ENCODE data around the gene LIM2.
"Not testable (repeated sequence)": the region's sequence is repeated elsewhere in the genome, so short reads cannot be mapped to it uniquely, and the experiment has no call there.

LIM2 gene

GRCh38 chr19:51387924-51388389 is at the start of gene LIM2:
LIM2 (minus strand) TSS chr19:51387974; CDS start chr19:51387443, 531 bp downstream.
- H3K36me3 Mint-ChIP-seq: peaks cover 2% of the 10 kb centered on the region
- no peaks in the 10 kb centered on the region for H3K9me3 Mint-ChIP-seq
- peaks cover 20% of the 10 kb centered on the region for H3K27me3 Mint-ChIP-seq
- H3K27ac Mint-ChIP-seq: no peak within 1 kb of the TSS
- no peak within 1 kb of the TSS for H3K4me3 Mint-ChIP-seq
- CTCF ChIA-PET: no interaction called here
- peaks cover 17% of the 10 kb centered on the region for H3K4me1 Mint-ChIP-seq
- no peak for DNase-seq

GRCh38 chr19:51434456-51434855 is 46.7 kb upstream of the LIM2 start:
- H3K4me3 Mint-ChIP-seq: no peak overlapping the region
- CTCF ChIA-PET: interaction anchor here (0.9 to 1.5 kb wide), 2 partner anchors 10 to 38 kb away, joined by 3 to 4 read pairs; no protein-coding TSS in a partner anchor
- peaks cover 30% of the 10 kb centered on the region for H3K27me3 Mint-ChIP-seq
- peaks cover 10% of the 10 kb centered on the region for H3K4me1 Mint-ChIP-seq
- H3K9me3 Mint-ChIP-seq: no peaks in the 10 kb centered on the region
- no peak for DNase-seq
- H3K36me3 Mint-ChIP-seq: no peaks in the 10 kb centered on the region
- H3K27ac Mint-ChIP-seq: no peak overlapping the region

DNA sequence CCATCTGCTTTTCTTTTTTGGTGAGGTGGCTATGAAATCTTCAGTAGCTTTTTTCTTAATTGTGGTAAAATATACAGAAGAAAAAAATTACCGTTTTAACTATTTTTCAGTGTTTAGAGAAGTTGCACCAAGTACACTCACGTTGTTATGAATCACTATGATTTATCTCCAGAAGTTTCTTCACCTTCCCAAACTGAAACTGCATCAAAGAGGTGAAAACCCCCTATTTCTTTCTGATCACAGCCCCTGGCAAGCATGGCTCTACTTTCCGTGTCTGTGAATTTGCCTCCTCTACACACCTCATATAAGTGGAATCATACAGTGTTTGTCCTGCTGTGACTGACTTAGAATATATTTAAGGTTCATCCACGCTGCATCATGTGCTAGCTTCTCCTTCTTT is 45.3 kb upstream of the LIM2 start:
- Mint-ChIP-seq H3K27me3 (peaks cover 18% of the 10 kb centered on the region), H3K36me3 (no peaks in the 10 kb centered on the region), H3K27ac (no peak overlapping the region), H3K4me1 (peaks cover under 1% of the 10 kb centered on the region), H3K9me3 (no peaks in the 10 kb centered on the region), H3K4me3 (no peak overlapping the region)
- CTCF ChIA-PET: no interaction called here
- no peak for DNase-seq

GRCh38 chr19:51431124-51431523 is 43.4 kb upstream of the LIM2 start:
- CTCF ChIA-PET: no interaction called here

DNA sequence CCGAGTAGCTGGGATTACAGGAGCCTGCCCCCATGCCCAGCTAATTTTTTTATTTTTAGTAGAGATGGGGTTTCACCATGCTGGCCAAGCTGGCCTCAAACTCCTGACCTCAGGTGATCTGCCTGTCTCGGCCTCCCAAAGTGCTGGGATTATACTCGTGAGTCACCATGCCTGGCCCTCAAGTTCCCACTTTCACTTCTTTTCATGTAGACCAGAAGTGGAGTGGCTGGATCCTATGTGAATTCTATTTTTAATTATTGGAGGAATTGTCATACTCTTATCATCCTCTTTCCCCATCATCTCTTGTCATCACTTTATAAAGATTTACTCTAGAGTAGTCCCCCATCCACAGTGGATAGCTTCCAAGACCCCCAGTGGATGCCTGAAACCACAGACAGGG is 42.4 kb upstream of the LIM2 start:
- CTCF ChIA-PET: no interaction called here
- Mint-ChIP-seq H3K27me3 (peaks cover 15% of the 10 kb centered on the region), H3K9me3 (no peaks in the 10 kb centered on the region), H3K4me3 (no peak overlapping the region), H3K36me3 (no peaks in the 10 kb centered on the region), H3K4me1 (no peaks in the 10 kb centered on the region), H3K27ac (no peak overlapping the region)
- no peak for DNase-seq

More at GRCh38 chr19:51431124-51431523, 43.4 kb upstream of the LIM2 start:
- Mint-ChIP-seq H3K27me3 (peaks cover 13% of the 10 kb centered on the region), H3K9me3 (no peaks in the 10 kb centered on the region), H3K4me3 (no peak overlapping the region), H3K36me3 (no peaks in the 10 kb centered on the region), H3K27ac (no peak overlapping the region), H3K4me1 (no peaks in the 10 kb centered on the region)
- no peak for DNase-seq

- Mint-ChIP-seq H3K36me3 (no peaks in the 10 kb centered on the region), H3K4me3 (no peak overlapping the region), H3K27me3 (peaks cover 17% of the 10 kb centered on the region), H3K9me3 (no peaks in the 10 kb centered on the region), H3K27ac (no peak overlapping the region), H3K4me1 (no peaks in the 10 kb centered on the region)
- CTCF ChIA-PET: interaction anchor here (1.5 to 1.6 kb wide), 2 partner anchors 9 to 89 kb away, joined by 3 to 7 read pairs; no protein-coding TSS in a partner anchor
- no peak for DNase-seq
Observed at GRCh38 chr19:51427201-51427600, 39.4 kb upstream of the LIM2 start.

DNA sequence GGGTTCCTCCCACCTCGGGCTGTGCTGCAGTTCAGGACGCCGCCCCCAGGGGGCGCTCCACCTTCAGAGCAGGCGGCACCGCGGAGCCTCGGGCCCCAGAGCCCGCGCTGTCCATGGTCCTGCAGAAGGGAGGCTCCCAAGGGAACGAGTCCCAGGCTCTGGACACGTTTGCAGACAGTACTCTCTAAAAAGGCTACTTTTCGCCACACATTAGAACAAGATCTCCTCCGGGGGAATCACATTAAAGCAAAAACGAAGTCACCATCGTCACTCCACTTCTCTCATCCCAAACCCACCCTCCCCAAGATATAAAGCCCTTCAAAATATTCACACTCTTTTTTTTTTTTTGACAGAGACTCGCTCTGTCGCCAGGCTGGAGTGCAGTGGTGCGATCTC is 34.3 kb upstream of the LIM2 start:
- CTCF ChIA-PET: interaction anchor here (0.6 to 1.9 kb wide), 12 partner anchors 14 to 239 kb away, joined by 3 to 9 read pairs (median 3); no protein-coding TSS in a partner anchor
- DNase-seq: peak; percentile 91

DNA sequence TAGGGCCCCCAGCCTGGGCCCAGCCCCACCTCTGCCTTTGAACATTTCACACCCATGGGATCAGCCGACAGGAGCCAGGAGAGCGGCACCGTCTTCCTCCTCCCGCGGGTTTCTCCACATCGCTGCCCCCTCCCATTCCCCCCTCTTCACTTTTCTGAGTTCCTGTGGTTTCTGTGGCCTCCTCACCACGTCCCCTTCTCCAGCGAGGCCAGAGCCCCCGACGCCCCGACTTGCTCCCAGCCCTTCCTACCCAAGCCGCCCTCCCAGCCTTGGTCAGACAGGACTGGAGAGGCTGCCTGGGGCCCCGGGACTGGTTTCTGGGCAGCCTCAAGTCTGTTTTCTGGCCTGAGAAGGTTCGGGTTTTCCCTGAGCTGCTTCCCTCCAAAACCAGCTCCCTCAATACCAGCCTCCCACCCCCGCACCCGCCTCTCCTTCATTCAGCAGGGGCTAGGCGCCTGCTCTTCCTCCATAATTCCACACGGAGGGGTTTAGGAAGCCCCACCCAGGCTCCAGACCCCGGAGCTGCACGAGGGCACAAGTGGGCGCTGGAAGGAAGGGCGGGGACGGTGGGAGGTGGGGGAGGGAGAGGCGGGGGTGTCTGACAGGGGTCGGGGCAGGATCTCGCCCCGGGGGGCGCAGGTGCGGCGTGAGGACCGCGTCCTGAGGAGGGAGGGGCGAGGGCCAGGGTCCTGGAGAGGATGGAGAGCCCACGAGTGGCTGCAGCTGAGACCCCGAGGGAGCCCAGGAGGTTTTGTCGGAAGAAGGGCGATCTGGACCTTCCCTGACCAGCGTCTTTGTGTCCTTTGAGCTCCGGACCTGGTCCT is 33.7 kb upstream of the LIM2 start:
- CTCF ChIA-PET: interaction anchor here (0.6 to 2.0 kb wide), 18 partner anchors 11 to 240 kb away, joined by 3 to 9 read pairs (median 3); partner anchors contain the start of gene NKG7
- H3K4me1 Mint-ChIP-seq: peaks cover 6% of the 10 kb centered on the region
- H3K27me3 Mint-ChIP-seq: peaks cover 57% of the 10 kb centered on the region
- no peak for DNase-seq
- H3K27ac Mint-ChIP-seq: no peak overlapping the region
- H3K4me3 Mint-ChIP-seq: no peak overlapping the region
- no peaks in the 10 kb centered on the region for H3K36me3 Mint-ChIP-seq
- no peaks in the 10 kb centered on the region for H3K9me3 Mint-ChIP-seq

More for the DNA sequence above, 34.3 kb upstream of the LIM2 start:
- Mint-ChIP-seq H3K4me3 (no peak overlapping the region), H3K36me3 (no peaks in the 10 kb centered on the region), H3K27me3 (peaks cover 57% of the 10 kb centered on the region), H3K9me3 (no peaks in the 10 kb centered on the region), H3K27ac (no peak overlapping the region), H3K4me1 (peaks cover 6% of the 10 kb centered on the region)

DNA sequence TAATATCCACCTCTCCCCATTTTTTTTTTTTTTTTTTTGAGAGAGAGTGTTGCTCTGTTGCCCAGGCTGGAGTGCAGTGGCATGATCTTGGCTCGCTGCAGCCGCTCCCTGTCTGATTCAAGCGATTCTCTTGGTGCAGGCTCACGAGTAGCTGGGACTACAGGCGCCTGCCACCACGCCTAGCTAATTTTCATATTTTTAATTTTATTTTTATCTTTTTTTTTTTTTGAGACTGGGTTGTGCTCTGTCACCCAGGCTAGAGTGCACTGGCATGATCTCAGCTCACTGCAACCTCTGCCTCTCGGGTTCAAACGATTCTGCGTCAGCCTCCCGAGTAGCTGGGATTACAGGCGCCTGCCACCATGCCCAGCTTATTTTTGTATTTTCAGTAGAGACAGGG is 32.7 kb upstream of the LIM2 start:
- not testable (repeated sequence) for H3K9me3 Mint-ChIP-seq, H3K4me1 Mint-ChIP-seq, H3K36me3 Mint-ChIP-seq, H3K4me3 Mint-ChIP-seq, DNase-seq, H3K27ac Mint-ChIP-seq
- H3K27me3 Mint-ChIP-seq: peaks cover 58% of the 10 kb centered on the region
- CTCF ChIA-PET: interaction anchor here (0.6 to 2.0 kb wide), 12 partner anchors 10 to 237 kb away, joined by 3 to 9 read pairs (median 4); partner anchors contain the start of gene NKG7

DNA sequence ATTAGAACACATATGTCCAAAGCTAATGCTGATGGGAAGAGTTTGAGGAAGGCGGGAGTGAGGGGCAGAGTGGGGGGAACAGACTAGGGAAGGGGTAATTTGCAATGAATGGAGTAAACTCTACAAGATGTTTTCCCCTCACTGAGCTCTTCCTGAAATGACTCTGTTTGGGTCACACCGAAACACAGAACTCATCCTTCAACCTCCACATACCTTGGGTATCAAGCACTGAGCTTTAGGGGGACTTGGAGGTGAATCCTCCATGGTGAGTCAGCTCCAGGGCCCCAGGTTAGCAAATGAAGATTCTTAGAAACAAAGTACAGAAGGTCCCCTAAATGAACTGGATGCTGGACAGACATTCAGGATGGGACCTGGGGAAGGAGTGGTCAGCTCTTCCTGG is 30.9 kb upstream of the LIM2 start:
- Mint-ChIP-seq H3K4me3 (no peak overlapping the region), H3K36me3 (no peaks in the 10 kb centered on the region), H3K27ac (no peak overlapping the region), H3K27me3 (peaks cover 62% of the 10 kb centered on the region), H3K4me1 (peaks cover 6% of the 10 kb centered on the region), H3K9me3 (no peaks in the 10 kb centered on the region)
- CTCF ChIA-PET: interaction anchor here (0.6 to 2.9 kb wide), 7 partner anchors 11 to 702 kb away, joined by 3 to 11 read pairs (median 3); no protein-coding TSS in a partner anchor
- no peak for DNase-seq

GRCh38 chr19:51417810-51418157 is 30.0 kb upstream of the LIM2 start:
- Mint-ChIP-seq H3K27ac (no peak overlapping the region), H3K36me3 (no peaks in the 10 kb centered on the region), H3K27me3 (peaks cover 62% of the 10 kb centered on the region), H3K9me3 (no peaks in the 10 kb centered on the region), H3K4me1 (peaks cover 6% of the 10 kb centered on the region), H3K4me3 (no peak overlapping the region)
- CTCF ChIA-PET: interaction anchor here (0.7 to 2.9 kb wide), 10 partner anchors 10 to 262 kb away, joined by 3 to 11 read pairs (median 5); no protein-coding TSS in a partner anchor
- no peak for DNase-seq

DNA sequence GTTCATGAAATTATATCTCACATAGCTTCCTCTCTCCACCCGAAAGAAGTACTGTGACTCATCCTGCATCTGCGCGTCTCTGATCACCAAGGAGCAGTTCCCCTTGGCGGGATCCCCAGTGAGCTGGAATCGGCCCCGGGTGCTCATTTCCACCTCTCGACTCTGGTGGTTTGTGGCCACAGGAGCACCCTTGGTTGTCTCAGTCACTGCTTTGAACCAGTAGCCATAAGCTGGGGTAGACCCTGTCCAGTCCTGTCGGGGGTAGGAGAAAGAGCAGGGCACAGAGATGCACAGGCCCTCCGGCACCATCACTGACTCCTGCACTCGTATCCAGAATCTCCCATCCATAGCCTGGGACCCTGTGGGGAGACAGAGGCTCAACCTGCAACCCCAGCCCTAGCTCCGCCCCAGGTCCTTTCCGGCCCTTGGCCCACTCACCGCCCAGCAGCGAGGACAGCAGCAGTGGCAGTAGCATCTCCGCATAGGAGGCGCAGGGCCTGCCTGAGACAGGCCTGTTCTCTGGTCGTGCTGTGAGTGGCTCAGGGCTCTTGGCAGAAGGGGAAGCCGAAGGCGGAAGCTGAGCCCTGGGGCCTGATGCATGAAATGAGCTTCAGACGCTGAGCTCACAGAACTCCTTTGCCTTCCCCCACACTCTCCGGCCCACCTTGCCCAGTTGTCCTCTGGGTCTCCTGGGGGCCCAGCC is 29.5 kb upstream of the LIM2 start, which contains the start of gene SIGLEC10:
Gene SIGLEC10, minus strand, starts transcription at position 536 of the 703 bp plus-strand sequence. Its CDS starts 61 bp downstream, at position 475.
- Mint-ChIP-seq H3K27ac (no peak within 1 kb of the TSS), H3K9me3 (no peaks in the 10 kb centered on the region), H3K36me3 (no peaks in the 10 kb centered on the region), H3K27me3 (peaks cover 61% of the 10 kb centered on the region), H3K4me3 (no peak within 1 kb of the TSS), H3K4me1 (peaks cover 6% of the 10 kb centered on the region)
- CTCF ChIA-PET: interaction anchor here (0.7 to 2.9 kb wide), 9 partner anchors 9 to 263 kb away, joined by 3 to 11 read pairs (median 5); no protein-coding TSS in a partner anchor
- DNase-seq: no peak

- not testable (repeated sequence) for H3K4me3 Mint-ChIP-seq, H3K4me1 Mint-ChIP-seq, H3K36me3 Mint-ChIP-seq, DNase-seq, H3K9me3 Mint-ChIP-seq, H3K27ac Mint-ChIP-seq
- peaks cover 53% of the 10 kb centered on the region for H3K27me3 Mint-ChIP-seq
- CTCF ChIA-PET: interaction anchor here (2.0 to 2.9 kb wide), 2 partner anchors 23 to 57 kb away, joined by 5 to 11 read pairs; no protein-coding TSS in a partner anchor
Observed at GRCh38 chr19:51416422-51416821, 28.6 kb upstream of the LIM2 start.

- no peak for DNase-seq
- Mint-ChIP-seq H3K9me3 (no peaks in the 10 kb centered on the region), H3K27ac (no peak overlapping the region), H3K4me3 (no peak overlapping the region), H3K36me3 (no peaks in the 10 kb centered on the region), H3K4me1 (peaks cover 6% of the 10 kb centered on the region), H3K27me3 (peaks cover 43% of the 10 kb centered on the region)
- CTCF ChIA-PET: no interaction called here
Observed at GRCh38 chr19:51415187-51415586, 27.4 kb upstream of the LIM2 start.

Measured in activated naive CD4-positive, alpha-beta T cell treated with anti-CD3 and anti-CD28 coated beads, Interleukin-2, amount 10 ng/mL, durations not matched to agents 7 days and 5 days (primary cell).